ENCODE data around the gene AMZ1. TPM values are rescaled to one million over a fixed set of nuclear protein-coding genes. Genes with fewer than 3 reads are reported as not detected.
"Not testable (repeated sequence)": the region's sequence is repeated elsewhere in the genome, so short reads cannot be mapped to it uniquely, and the experiment has no call there.

The AMZ1 gene
- total and polyA plus RNA-seq, 7 donors: under 0.01 to 1.4 (median 0.28) TPM; not detected in 3

DNA sequence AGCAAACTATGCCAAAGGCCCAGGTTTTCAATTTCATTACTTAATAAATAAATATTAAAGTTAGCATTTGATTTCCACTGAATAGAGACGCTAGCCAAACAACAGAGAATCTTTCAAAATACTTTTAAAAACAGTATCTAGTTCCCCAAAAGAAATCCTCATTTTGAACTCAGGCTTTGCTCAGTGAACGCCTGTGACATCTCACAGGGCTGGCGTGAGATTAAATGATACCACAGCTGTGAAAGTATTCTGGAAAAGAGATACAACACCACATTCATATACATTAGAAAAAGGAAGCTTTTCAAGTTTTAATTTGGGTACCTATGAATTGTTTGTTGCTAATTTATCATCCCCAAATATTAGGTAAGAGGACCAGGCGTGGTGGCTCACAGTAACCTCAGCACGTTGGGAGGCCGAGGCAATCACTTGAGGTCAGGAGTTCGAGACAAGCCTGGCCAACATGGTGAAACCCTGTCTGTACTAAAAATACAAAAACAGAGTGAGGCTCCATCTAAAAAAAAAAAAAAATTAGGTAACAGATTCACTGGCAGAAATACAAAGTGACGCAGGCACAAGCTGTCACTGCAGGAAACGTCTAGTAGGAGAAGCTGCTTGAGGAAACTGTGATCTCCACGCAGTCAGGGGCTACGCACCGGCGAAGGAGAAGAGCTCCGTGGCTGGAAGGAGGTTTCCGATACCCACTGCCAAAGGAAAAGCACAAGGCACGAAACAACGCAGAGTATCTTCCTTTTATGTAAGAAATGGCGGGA lies 50.0 kb downstream of the AMZ1 start:
- no peaks in the 10 kb centered on the region for H3K27me3 ChIP-seq
- WGBS, 2 donors: 64 to 82% methylated on average over 18 of the region's 18 CpGs
- H3K4me3 ChIP-seq: peak overlapping the region in 1 of 4 donors; percentile 13
- H3K27ac ChIP-seq: peak overlapping the region; percentile 45 to 74 (median 69)
- H3K9me3 ChIP-seq: no peaks in the 10 kb centered on the region
- DNase-seq: peak; percentile 93
- H3K4me1 ChIP-seq: peaks cover 0 to 55% (median 44%) of the 10 kb centered on the region in 4 donors
- TF ChIP-seq POLR2AphosphoS5 (IDR thresholded peaks at IDR 0.05) (peak; percentile 48 to 79 (median 63)), EP300 (IDR thresholded peaks at IDR 0.05) (peak in 2 of 4 donors; percentile 52 to 56), POLR2A (IDR thresholded peaks at IDR 0.05) (peak in 1 of 2 donors; percentile 24)
- TF ChIP-seq, protein P1, sequence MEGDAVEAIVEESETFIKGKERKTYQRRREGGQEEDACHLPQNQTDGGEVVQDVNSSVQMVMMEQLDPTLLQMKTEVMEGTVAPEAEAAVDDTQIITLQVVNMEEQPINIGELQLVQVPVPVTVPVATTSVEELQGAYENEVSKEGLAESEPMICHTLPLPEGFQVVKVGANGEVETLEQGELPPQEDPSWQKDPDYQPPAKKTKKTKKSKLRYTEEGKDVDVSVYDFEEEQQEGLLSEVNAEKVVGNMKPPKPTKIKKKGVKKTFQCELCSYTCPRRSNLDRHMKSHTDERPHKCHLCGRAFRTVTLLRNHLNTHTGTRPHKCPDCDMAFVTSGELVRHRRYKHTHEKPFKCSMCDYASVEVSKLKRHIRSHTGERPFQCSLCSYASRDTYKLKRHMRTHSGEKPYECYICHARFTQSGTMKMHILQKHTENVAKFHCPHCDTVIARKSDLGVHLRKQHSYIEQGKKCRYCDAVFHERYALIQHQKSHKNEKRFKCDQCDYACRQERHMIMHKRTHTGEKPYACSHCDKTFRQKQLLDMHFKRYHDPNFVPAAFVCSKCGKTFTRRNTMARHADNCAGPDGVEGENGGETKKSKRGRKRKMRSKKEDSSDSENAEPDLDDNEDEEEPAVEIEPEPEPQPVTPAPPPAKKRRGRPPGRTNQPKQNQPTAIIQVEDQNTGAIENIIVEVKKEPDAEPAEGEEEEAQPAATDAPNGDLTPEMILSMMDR (IDR thresholded peaks at IDR 0.05): no peak
- H3K36me3 ChIP-seq: no peaks in the 10 kb centered on the region
- intact Hi-C loops (cut with DNase I): loop anchor here (1.0 kb wide), 1 partner anchor 19 kb away; no protein-coding TSS in a partner anchor

DNA sequence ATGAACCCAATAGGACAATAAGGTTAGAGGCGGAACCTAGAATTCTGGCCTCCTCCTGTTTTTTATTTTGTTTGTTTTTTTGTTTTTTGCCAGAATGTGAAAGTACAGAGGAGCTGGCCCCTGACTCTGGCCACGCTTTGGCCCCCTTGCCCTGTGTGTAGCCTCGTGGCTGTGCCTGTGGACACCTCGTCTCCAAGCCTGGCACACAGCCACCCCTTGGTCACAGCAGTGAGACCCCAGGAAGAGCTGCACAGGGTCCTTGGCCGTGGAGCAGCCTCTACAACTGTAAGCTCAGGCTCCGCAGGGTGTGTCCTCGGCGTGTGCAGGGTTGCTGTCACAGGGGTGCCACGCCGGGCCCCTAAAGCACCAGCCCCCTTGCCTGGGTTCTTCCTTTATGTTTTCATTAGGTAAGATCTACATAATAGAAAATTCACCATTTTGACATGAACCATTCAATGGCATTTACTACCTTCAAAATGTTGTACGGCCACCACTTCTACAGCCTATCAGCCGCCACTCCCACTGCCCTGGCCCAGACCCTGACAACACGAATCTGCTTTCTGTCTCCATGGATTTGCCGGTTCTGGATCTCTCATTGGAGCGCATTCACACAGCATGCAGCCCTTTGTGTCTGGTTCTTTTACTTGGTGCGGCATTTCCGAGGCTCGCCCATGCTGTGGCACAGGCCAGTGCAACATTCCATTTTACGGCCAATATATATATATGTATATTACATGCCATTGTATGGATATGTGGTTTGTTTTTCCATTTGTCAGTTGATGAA lies 51.0 kb downstream of the AMZ1 start:
- H3K27me3 ChIP-seq: no peaks in the 10 kb centered on the region
- no peak for TF ChIP-seq POLR2A (IDR thresholded peaks at IDR 0.05)
- no peak for TF ChIP-seq POLR2AphosphoS5 (IDR thresholded peaks at IDR 0.05)
- no peak for TF ChIP-seq EP300 (IDR thresholded peaks at IDR 0.05)
- TF ChIP-seq, protein P1 (IDR thresholded peaks at IDR 0.05): no peak
- H3K27ac ChIP-seq: peak overlapping the region; percentile 45 to 74 (median 69)
- peak; percentile 69 for DNase-seq
- 95 to 96% methylated on average over 19 of the region's 19 CpGs for WGBS, 2 donors
- no peaks in the 10 kb centered on the region for H3K36me3 ChIP-seq
- H3K9me3 ChIP-seq: no peaks in the 10 kb centered on the region
- H3K4me1 ChIP-seq: peaks cover 0 to 45% (median 34%) of the 10 kb centered on the region in 4 donors
- no peak overlapping the region for H3K4me3 ChIP-seq
- intact Hi-C loops (cut with DNase I): loop anchor here (1.0 kb wide), 1 partner anchor 18 kb away; no protein-coding TSS in a partner anchor

DNA sequence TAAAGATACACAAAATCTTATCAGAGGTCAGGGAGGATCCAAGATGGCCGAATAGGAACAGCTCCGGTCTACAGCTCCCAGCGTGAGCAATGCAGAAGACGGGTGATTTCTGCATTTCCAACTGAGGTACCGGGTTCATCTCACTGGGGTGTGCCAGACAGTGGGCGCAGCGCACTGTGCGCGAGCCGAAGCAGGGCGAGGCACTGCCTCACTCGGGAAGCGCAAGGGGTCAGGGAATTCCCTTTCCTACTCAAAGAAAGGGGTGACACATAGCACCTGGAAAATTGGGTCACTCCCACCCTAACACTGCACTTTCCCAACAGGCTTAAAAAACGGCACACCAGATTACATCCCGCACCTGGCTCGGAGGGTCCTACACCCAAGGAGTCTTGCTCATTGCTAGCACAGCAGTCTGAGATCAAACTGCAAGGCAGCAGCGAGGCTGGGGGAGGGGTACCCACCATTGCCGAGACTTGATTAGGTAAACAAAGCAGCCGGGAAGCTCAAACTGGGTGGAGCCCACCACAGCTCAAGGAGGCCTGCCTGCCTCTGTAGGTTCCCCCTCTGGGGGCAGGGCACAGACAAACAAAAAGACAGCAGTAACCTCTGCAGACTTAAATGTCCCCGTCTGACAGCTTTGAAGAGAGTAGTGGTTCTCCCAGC lies 55.7 kb downstream of the AMZ1 start:
- DNase-seq; intact Hi-C loops (cut with DNase I); H3K27me3 ChIP-seq; H3K4me1 ChIP-seq; H3K4me3 ChIP-seq; H3K36me3 ChIP-seq; H3K9me3 ChIP-seq; H3K27ac ChIP-seq: not testable (repeated sequence)
- 93 to 95% methylated on average over 20 of the region's 20 CpGs for WGBS, 2 donors

GRCh38 chr7:2748684-2749083 lies 60.7 kb downstream of the AMZ1 start:
- H3K9me3 ChIP-seq; intact Hi-C loops (cut with DNase I): not testable (repeated sequence)

GRCh38 chr7:2750004-2750407 lies 62.0 kb downstream of the AMZ1 start:
- no peak for DNase-seq
- intact Hi-C loops (cut with DNase I): no loop called here
- 92 to 98% methylated on average over 5 of the region's 5 CpGs for WGBS, 2 donors
- Histone ChIP-seq H3K27me3 (no peaks in the 10 kb centered on the region), H3K36me3 (no peaks in the 10 kb centered on the region), H3K4me3 (no peak overlapping the region), H3K27ac (peak overlapping the region in 2 of 4 donors; percentile 19 to 44), H3K9me3 (no peaks in the 10 kb centered on the region), H3K4me1 (peaks cover 0 to 21% (median 12%) of the 10 kb centered on the region in 4 donors)
- TF ChIP-seq POLR2AphosphoS5 (IDR thresholded peaks at IDR 0.05) (peak in 1 of 4 donors; percentile 25), EP300 (IDR thresholded peaks at IDR 0.05) (no peak)

More at GRCh38 chr7:2748684-2749083, 60.7 kb downstream of the AMZ1 start:
- H3K4me1 ChIP-seq: peaks cover 0 to 16% (median 9%) of the 10 kb centered on the region in 4 donors
- H3K4me3 ChIP-seq, H3K36me3 ChIP-seq, H3K27ac ChIP-seq, H3K27me3 ChIP-seq, DNase-seq: not testable (repeated sequence)

GRCh38 chr7:2751086-2751485 lies 63.1 kb downstream of the AMZ1 start:
- Histone ChIP-seq H3K27ac (no peak overlapping the region), H3K27me3 (no peaks in the 10 kb centered on the region), H3K4me3 (no peak overlapping the region), H3K9me3 (no peaks in the 10 kb centered on the region), H3K36me3 (no peaks in the 10 kb centered on the region), H3K4me1 (peaks cover 0 to 26% (median 12%) of the 10 kb centered on the region in 4 donors)
- TF ChIP-seq EP300 (IDR thresholded peaks at IDR 0.05): no peak
- no peak for TF ChIP-seq POLR2AphosphoS5 (IDR thresholded peaks at IDR 0.05)
- TF ChIP-seq, protein P1 (IDR thresholded peaks at IDR 0.05): no peak
- no peak for TF ChIP-seq POLR2A (IDR thresholded peaks at IDR 0.05)
- WGBS, 2 donors: 80 to 87% methylated on average over 5 of the region's 5 CpGs
- intact Hi-C loops (cut with DNase I): no loop called here
- no peak for DNase-seq

Measured in sigmoid colon (tissue), 7 donors.